HAP-1 (cell line): ENCODE results near the gene MTHFD2L.

ENCODE experiments used
- DNase-seq, 2 experiments: peaks; one replicate each; pipeline ENCODE4 v3.0.0-alpha.2; 2016 to 2020; ENCODE audit warnings: low spot score in 2 of 2
- H3K27me3 ChIP-seq: fragments of 250-450 bp; sonication (Bioruptor Pico); 2 replicates; pipeline ENCODE4 v1.5.1; 2020; ENCODE audit warnings: low read depth, mild to moderate bottlenecking, moderate library complexity
- H3K36me3 ChIP-seq: fragments of 250-450 bp; sonication (Bioruptor Pico); replicated peaks from 2 replicates; pipeline ENCODE4 v1.5.1; 2020; ENCODE audit warnings: mild to moderate bottlenecking
- H3K4me1 ChIP-seq: fragments of 250-450 bp; sonication (Bioruptor Pico); 2 replicates; pipeline ENCODE4 v1.5.1; 2020; ENCODE audit warnings: mild to moderate bottlenecking
- H3K4me3 ChIP-seq: fragments of 250-450 bp; sonication (Bioruptor Pico); 2 replicates; pipeline ENCODE4 v1.5.1; 2020; ENCODE audit warnings: mild to moderate bottlenecking, moderate library complexity
- H3K9me3 ChIP-seq: fragments of 250-450 bp; sonication (Bioruptor Pico); 2 replicates; pipeline ENCODE4 v1.5.1; 2020; ENCODE audit warnings: mild to moderate bottlenecking, moderate library complexity
- in situ Hi-C: fragments of 300-500 bp; cut with MboI; formaldehyde crosslinking; loops from 3 replicates; pipeline ENCODE4 v1.14.3; 2020; ENCODE audit warnings: low sequenced_read_pairs, inconsistent platforms, mixed read lengths

Gene MTHFD2L

DNA sequence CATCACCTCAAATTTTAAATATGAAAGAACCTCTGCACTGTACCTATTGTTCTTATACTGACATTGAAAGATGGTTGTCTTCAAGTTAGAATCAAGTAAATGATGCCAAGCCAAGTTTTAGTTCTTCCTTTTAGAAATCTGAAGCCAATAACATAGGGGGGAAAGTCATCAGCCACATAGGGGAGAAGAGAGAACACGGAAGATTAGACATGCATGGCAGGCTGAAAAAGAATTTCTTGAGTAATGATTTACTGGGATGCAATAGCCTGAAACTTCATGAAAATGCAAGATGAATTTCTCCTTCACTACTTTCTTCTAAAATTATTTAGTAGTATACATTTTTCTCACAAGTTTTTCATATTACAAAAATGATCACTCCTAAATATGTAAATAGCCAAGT, 136.8 kb downstream of the MTHFD2L start:
- H3K36me3 ChIP-seq: no peaks in the 10 kb centered on the region
- no peaks in the 10 kb centered on the region for H3K27me3 ChIP-seq
- no peaks in the 10 kb centered on the region for H3K9me3 ChIP-seq
- in situ Hi-C loops: no loop called here
- no peak overlapping the region for H3K4me3 ChIP-seq
- no peak for DNase-seq
- H3K4me1 ChIP-seq: no peaks in the 10 kb centered on the region

DNA sequence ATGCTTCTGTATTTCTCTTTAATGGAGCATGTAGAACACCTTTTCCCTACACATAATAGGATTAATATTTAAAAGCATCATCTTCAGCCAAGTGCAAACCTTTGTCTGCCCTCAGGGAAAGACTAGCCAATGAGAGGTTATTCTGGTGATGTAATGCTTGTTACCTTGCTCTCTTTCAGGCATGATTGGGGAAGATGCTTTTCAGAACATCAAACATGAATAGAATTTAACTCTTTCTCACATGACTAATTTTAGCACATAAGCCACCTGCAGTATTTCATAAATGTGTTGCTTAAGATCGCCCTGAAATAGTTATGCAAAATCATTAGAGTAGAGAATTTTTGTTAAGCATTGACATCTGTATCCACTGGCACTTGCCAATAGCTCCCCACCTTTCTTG, 139.6 kb downstream of the MTHFD2L start:
- no peaks in the 10 kb centered on the region for H3K9me3 ChIP-seq
- H3K4me3 ChIP-seq: no peak overlapping the region
- H3K36me3 ChIP-seq: no peaks in the 10 kb centered on the region
- in situ Hi-C loops: no loop called here
- no peaks in the 10 kb centered on the region for H3K4me1 ChIP-seq
- no peaks in the 10 kb centered on the region for H3K27me3 ChIP-seq
- DNase-seq: no peak

DNA sequence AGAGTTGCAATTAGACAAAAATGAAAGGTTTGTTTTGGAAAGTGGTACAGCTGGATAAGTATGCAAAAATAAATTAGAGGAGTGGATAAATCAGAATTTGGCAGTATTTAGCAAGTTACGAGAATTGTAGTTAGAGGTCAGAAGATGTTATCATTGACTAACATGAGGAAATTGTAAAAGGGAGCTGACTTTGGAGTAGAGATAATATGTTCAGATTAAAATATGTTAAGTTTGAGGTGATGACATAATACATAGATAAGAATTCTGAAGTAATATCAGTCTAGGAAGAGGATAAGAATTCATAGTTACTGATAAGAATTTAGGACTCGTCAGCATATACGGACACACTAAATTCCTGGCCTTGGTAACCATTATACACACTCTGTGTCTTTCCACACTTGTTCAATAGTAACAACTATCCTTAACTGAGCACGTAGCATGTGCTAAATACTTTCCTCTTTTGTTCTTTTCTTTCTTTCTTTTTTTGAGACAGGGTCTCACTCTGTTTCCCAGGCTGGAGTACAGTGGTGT, 146.2 kb downstream of the MTHFD2L start:
- Histone ChIP-seq H3K27me3 (peaks cover 4% of the 10 kb centered on the region; the same call in 1 of the 2 replicates), H3K4me1 (no peaks in the 10 kb centered on the region), H3K36me3 (no peaks in the 10 kb centered on the region), H3K9me3 (no peaks in the 10 kb centered on the region), H3K4me3 (no peak overlapping the region)
- no peak for DNase-seq
- in situ Hi-C loops: loop anchor here (25.0 kb wide), 1 partner anchor 358 kb away; no protein-coding TSS in a partner anchor

DNA sequence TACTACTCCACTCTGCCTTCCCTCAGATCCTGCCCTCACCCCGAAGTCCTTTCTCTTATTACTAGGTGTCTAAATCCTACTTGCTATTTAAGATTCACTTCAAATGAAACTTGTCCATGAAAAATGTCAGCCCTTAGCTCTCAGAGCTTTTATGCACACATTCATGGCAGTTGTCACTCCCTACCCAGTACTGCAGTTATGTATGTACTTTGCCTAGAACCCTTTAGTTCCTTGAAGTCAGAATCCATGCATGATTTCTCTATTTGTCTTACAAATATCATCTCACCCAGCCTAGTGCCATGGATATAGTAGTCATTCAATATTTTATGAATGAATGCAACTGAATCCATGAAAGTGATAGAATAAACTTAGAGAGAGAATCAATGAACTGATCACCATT, 147.1 kb downstream of the MTHFD2L start:
- in situ Hi-C loops: loop anchor here (25.0 kb wide), 1 partner anchor 357 kb away; no protein-coding TSS in a partner anchor
- H3K9me3 ChIP-seq: no peaks in the 10 kb centered on the region
- H3K36me3 ChIP-seq: no peaks in the 10 kb centered on the region
- H3K4me1 ChIP-seq: no peaks in the 10 kb centered on the region
- no peak for DNase-seq
- H3K27me3 ChIP-seq: peaks cover 4% of the 10 kb centered on the region; the same call in 1 of the 2 replicates
- H3K4me3 ChIP-seq: no peak overlapping the region

DNA sequence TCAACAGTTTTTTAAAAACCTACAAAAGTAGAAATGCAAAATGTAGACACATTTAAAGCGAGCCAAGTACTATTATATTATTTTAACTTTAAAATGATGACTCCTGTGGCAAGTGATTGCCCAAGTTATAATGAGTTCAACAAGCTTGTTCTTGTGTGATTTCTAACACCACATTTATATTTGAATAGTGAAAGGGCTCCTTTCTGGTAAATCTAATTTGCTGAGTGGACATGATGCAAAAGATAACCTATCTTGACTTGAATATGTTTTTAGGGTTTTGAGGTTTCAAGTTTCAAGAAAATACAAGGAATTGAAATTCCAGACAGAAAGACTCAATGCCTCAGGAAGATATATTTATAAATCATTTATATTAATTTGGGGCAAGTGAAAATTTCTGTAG, 149.3 kb downstream of the MTHFD2L start:
- no peaks in the 10 kb centered on the region for H3K9me3 ChIP-seq
- H3K27me3 ChIP-seq: peaks cover 7% of the 10 kb centered on the region; the same call in 1 of the 2 replicates
- in situ Hi-C loops: loop anchor here (25.0 kb wide), 1 partner anchor 355 kb away; no protein-coding TSS in a partner anchor
- no peaks in the 10 kb centered on the region for H3K4me1 ChIP-seq
- no peak for DNase-seq
- H3K36me3 ChIP-seq: no peaks in the 10 kb centered on the region
- no peak overlapping the region for H3K4me3 ChIP-seq

DNA sequence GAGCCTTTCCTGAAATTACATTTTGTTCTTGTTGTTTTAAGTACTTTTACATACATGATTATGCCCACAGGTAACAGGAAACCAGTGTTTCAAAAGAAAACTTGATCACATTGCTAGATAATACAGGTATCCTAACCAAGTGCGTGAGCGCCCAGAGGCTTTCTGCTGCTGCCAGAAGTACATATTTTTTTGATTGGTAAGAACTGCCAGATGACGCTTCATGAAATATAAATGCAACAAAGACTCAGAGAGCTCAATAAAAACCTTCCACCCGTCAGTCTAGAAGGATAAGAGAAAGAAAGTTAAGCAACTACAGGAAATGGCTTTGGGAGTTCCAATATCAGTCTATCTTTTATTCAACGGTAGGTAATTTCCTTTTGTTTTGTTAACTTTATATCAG, 150.3 kb downstream of the MTHFD2L start, which contains the start of gene EPGN:
Gene EPGN (plus strand): TSS at position 256 of the 400 bp plus-strand sequence. CDS start 64 bp downstream, at position 320.
- peaks cover 9% of the 10 kb centered on the region for H3K27me3 ChIP-seq
- in situ Hi-C loops: loop anchor here (25.0 kb wide), 1 partner anchor 354 kb away; no protein-coding TSS in a partner anchor

DNA sequence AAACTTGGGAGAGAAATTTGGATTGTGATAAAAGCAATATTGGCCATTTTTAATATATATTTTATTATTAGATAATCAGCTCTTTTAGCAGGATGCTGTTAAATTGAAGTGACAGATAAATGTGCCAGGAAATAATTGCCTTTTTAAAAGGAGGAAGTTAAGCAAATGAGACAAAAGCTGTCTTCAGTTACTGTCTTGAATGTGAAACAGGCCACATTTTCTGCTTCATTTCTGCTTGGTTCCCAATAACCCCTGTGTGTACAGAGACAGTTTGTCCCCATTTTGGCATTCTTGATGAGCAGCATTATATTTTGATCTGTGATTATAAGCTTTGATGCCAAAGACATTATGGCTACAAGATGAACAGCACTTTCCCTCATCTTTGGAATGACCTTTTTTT, 151.3 kb downstream of the MTHFD2L start:
- in situ Hi-C loops: loop anchor here (25.0 kb wide), 1 partner anchor 353 kb away; no protein-coding TSS in a partner anchor
- Histone ChIP-seq H3K9me3 (no peaks in the 10 kb centered on the region), H3K36me3 (no peaks in the 10 kb centered on the region), H3K4me1 (no peaks in the 10 kb centered on the region), H3K4me3 (no peak overlapping the region), H3K27me3 (peaks cover 6% of the 10 kb centered on the region)
- no peak for DNase-seq

More for the DNA sequence above, 150.3 kb downstream of the MTHFD2L start, which contains the start of gene EPGN:
- DNase-seq: no peak
- H3K9me3 ChIP-seq: no peaks in the 10 kb centered on the region
- no peak within 1 kb of the TSS for H3K4me3 ChIP-seq
- H3K4me1 ChIP-seq: no peaks in the 10 kb centered on the region
- H3K36me3 ChIP-seq: no peaks in the 10 kb centered on the region

DNA sequence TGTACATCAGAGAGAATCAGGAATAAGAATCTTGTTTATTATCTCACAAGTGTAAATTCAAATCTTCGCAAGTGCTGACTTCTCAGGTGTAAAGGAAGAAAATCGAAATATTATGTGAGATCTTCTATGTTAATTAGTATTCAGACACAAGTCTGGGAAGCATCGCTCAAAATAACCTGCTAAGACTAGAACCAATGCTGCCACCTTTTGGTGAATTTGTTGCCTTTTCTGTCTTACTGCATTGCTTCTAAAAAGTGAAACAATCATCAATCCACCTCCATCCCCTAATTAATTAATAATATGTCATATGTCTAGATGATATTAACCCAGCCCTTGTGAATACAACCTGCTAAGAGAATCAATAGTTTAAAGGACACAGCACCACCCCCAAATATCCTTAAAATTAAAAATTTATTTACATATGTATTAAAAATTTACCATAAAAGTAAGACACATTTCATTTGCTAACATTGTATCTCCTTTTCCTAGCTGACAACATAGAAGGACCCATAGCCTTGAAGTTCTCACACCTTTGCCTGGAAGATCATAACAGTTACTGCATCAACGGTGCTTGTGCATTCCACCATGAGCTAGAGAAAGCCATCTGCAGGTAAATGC, 153.9 kb downstream of the MTHFD2L start:
- in situ Hi-C loops: loop anchor here (25.0 kb wide), 1 partner anchor 350 kb away; no protein-coding TSS in a partner anchor
- DNase-seq: peak; percentile 36 to 38
- H3K27me3 ChIP-seq: peaks cover 6% of the 10 kb centered on the region
- H3K4me3 ChIP-seq: no peak overlapping the region
- no peaks in the 10 kb centered on the region for H3K36me3 ChIP-seq
- H3K9me3 ChIP-seq: no peaks in the 10 kb centered on the region
- H3K4me1 ChIP-seq: no peaks in the 10 kb centered on the region

DNA sequence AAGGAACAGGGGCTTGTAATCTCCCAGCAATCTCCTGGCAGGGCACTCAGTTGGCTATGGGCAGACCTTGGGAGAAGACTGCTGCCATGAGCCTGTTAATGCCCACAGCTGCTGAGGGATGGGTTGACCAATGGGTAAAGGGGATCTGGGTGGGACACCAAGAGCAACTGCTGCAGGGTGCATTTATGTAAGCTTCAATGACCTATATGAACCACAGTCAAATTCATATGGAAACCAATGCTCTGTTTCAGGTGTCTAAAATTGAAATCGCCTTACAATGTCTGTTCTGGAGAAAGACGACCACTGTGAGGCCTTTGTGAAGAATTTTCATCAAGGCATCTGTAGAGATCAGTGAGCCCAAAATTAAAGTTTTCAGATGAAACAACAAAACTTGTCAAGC, 156.4 kb downstream of the MTHFD2L start:
- no peaks in the 10 kb centered on the region for H3K4me1 ChIP-seq
- H3K36me3 ChIP-seq: no peaks in the 10 kb centered on the region
- in situ Hi-C loops: loop anchor here (25.0 kb wide), 1 partner anchor 348 kb away; no protein-coding TSS in a partner anchor
- DNase-seq: no peak
- H3K9me3 ChIP-seq: no peaks in the 10 kb centered on the region
- H3K4me3 ChIP-seq: no peak overlapping the region
- H3K27me3 ChIP-seq: peaks cover 10% of the 10 kb centered on the region

DNA sequence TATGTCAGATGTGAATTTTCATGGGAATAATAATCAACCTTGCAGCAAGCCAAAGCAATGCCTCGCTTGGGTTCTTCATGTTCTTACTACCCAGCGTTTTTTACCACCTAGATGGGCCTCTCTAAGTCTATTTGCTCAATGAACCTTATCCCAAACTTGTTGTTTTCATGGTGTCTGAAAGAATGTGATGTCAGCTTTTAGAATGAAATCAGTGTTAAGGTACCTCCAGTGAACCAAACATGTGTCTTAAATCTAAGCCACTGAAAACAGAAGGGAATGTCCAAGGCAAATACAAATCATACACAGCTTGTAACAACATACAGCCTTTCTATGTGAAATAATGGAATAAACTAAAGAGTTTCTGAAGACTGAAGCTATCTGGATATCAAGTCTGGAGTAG, 157.0 kb downstream of the MTHFD2L start:
- DNase-seq: no peak
- Histone ChIP-seq H3K27me3 (peaks cover 11% of the 10 kb centered on the region), H3K36me3 (no peaks in the 10 kb centered on the region), H3K4me1 (no peaks in the 10 kb centered on the region), H3K9me3 (no peaks in the 10 kb centered on the region), H3K4me3 (no peak overlapping the region)
- in situ Hi-C loops: loop anchor here (25.0 kb wide), 1 partner anchor 347 kb away; no protein-coding TSS in a partner anchor

DNA sequence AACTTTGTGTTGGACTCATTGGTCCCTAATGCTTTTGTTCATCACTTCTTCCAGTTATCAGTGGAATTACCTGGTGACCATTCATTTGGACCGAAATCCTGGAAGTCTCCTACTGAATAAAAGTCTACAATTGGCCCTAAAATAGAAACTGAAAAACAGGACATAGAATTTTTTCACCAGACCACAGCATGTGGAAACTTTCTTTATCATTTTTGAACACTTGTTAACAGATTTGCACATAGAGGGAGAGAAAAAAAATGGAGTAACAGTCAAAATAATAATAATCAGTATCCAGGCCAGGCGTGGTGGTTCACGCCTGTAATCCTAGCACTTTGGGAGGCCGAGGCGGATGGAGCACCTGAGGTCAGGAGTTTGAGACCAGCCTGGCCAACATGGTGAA, 157.5 kb downstream of the MTHFD2L start:
- H3K4me1 ChIP-seq: no peaks in the 10 kb centered on the region
- H3K27me3 ChIP-seq: peaks cover 12% of the 10 kb centered on the region
- H3K36me3 ChIP-seq: no peaks in the 10 kb centered on the region
- no peaks in the 10 kb centered on the region for H3K9me3 ChIP-seq
- no peak overlapping the region for H3K4me3 ChIP-seq
- in situ Hi-C loops: loop anchor here (25.0 kb wide), 1 partner anchor 347 kb away; no protein-coding TSS in a partner anchor
- no peak for DNase-seq

DNA sequence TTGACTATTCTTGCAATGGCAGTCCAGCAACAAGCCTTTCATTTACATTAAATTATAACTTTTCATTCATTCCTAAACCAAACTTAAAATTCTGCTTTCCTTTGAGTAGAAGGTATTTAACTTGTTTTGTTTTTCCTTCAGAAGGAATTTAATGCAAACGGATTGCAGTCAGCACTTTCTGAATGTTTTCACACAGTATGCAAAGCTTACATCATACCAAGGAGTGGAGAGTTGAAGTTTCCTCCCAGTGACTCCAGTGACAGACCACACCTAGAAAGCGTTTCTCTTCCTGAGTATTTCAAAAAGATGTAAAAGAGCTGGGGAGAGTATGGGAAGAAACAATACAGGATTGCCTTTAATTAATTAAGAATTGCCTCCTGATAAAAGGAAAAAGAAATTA, 158.5 kb downstream of the MTHFD2L start:
- Histone ChIP-seq H3K4me3 (no peak overlapping the region), H3K9me3 (no peaks in the 10 kb centered on the region), H3K27me3 (peaks cover 12% of the 10 kb centered on the region), H3K4me1 (no peaks in the 10 kb centered on the region), H3K36me3 (no peaks in the 10 kb centered on the region)
- no peak for DNase-seq
- in situ Hi-C loops: loop anchor here (25.0 kb wide), 1 partner anchor 346 kb away; no protein-coding TSS in a partner anchor

DNA sequence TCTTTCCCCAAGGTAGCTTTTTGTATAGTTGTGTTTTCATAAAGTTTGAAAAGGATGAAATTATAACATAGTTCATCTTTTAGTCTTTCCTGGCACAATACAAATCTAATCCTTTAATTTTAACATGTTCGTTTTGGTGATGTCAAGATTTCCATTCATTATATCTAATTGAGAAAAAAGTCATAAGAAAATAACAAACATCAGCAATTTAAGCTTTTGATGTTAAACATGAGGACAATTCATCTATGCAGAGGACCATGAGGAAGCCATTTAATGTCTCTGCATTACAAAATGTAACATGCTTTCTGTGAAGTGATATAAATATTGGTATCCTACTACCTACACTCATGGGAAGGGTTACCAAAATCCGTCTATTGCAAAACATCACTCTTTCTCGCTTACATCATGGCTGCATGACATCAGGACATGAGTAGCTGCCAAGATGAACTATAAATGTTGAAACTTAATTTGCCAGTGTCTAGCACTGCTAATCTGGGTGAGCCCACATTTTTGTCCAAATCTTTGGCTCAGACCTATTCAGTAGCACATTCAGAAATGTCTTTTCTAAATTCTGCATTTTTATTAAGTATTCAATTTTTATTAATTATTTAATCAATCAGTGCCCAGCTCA, 159.8 kb downstream of the MTHFD2L start:
- H3K36me3 ChIP-seq: no peaks in the 10 kb centered on the region
- H3K4me3 ChIP-seq: no peak overlapping the region
- H3K4me1 ChIP-seq: no peaks in the 10 kb centered on the region
- no peaks in the 10 kb centered on the region for H3K9me3 ChIP-seq
- no peak for DNase-seq
- in situ Hi-C loops: loop anchor here (25.0 kb wide), 1 partner anchor 345 kb away; no protein-coding TSS in a partner anchor
- H3K27me3 ChIP-seq: peaks cover 16% of the 10 kb centered on the region

DNA sequence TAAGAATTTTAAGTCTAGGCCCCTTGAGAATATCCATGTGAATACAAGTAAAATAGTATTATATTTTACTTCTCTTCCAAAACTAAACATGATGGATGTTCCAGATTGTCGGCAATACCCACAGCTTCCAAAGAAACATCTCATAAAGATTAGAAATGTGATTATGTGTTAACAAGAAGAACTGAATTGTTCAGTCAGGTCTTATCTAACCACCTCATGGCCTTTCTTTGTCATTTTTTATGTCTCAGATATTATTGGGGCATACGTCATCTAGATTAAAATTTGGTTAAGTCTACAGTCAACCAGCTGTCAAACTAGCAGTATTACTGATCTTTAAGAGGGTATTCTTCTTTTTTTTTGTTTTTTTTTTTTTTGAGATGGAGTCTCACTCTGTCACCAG, 160.4 kb downstream of the MTHFD2L start:
- peaks cover 17% of the 10 kb centered on the region for H3K27me3 ChIP-seq
- H3K9me3 ChIP-seq: no peaks in the 10 kb centered on the region
- no peaks in the 10 kb centered on the region for H3K4me1 ChIP-seq
- DNase-seq: no peak
- no peaks in the 10 kb centered on the region for H3K36me3 ChIP-seq
- in situ Hi-C loops: loop anchor here (25.0 kb wide), 1 partner anchor 344 kb away; no protein-coding TSS in a partner anchor
- H3K4me3 ChIP-seq: no peak overlapping the region
